Uterus (tissue), 2 donors: ENCODE data around the gene PLBD2.

Source experiments
- CTCF ChIP-seq, 4 experiments: fragments of 200-600 bp in 2 of 4; fragments of 450-650 bp in 2 of 4; sonication (generic) in 2 of 4; IDR thresholded peaks; one replicate each; pipeline ENCODE4 v1.5.1; 2016 to 2019; ENCODE audit warnings: antibody characterized with exemption in 4 of 4, mild to moderate bottlenecking in 2 of 4, moderate library complexity in 1 of 4
- POLR2A ChIP-seq, 2 donors: fragments of 450-650 bp; IDR thresholded peaks; one replicate each; pipeline ENCODE4 v1.6.1; 2016; ENCODE audit warnings: antibody characterized with exemption in 2 of 2, mild to moderate bottlenecking in 1 of 2, moderate library complexity in 1 of 2

- TF ChIP-seq CTCF (IDR thresholded peaks at IDR 0.05) (no peak), POLR2A (IDR thresholded peaks at IDR 0.05) (no peak)
Measured at GRCh38 chr12:113384778-113385177, 26.4 kb downstream of the PLBD2 start.
